IPS-18a (cell line): Measurements from ENCODE around the gene ELP1.
"Not testable (repeated sequence)": the region's sequence is repeated elsewhere in the genome, so short reads cannot be mapped to it uniquely, and the experiment has no call there.

Experiments used
- H3K27ac ChIP-seq: one replicate; pipeline ENCODE4 v1.5.1; 2013; ENCODE audit warnings: low read length
- H3K27me3 ChIP-seq: one replicate; pipeline ENCODE4 v1.6.1; 2013; ENCODE audit warnings: mild to moderate bottlenecking, low read length; ENCODE audit not compliant: control insufficient read depth, insufficient read depth
- H3K36me3 ChIP-seq: one replicate; pipeline ENCODE4 v1.6.1; 2013; ENCODE audit warnings: low read depth, low read length; ENCODE audit not compliant: control insufficient read depth
- H3K4me1 ChIP-seq: one replicate; pipeline ENCODE4 v1.6.1; 2013; ENCODE audit warnings: low read depth, low read length; ENCODE audit not compliant: control insufficient read depth
- H3K4me3 ChIP-seq: one replicate; pipeline ENCODE4 v1.5.1; 2013; ENCODE audit warnings: low read length
- H3K9ac ChIP-seq: one replicate; pipeline ENCODE4 v1.6.1; 2013; ENCODE audit warnings: mild to moderate bottlenecking, low read length, moderate library complexity
- H3K9me3 ChIP-seq: one replicate; pipeline ENCODE4 v1.6.1; 2013; ENCODE audit warnings: low read depth, low read length; ENCODE audit not compliant: control insufficient read depth

Gene ELP1

DNA sequence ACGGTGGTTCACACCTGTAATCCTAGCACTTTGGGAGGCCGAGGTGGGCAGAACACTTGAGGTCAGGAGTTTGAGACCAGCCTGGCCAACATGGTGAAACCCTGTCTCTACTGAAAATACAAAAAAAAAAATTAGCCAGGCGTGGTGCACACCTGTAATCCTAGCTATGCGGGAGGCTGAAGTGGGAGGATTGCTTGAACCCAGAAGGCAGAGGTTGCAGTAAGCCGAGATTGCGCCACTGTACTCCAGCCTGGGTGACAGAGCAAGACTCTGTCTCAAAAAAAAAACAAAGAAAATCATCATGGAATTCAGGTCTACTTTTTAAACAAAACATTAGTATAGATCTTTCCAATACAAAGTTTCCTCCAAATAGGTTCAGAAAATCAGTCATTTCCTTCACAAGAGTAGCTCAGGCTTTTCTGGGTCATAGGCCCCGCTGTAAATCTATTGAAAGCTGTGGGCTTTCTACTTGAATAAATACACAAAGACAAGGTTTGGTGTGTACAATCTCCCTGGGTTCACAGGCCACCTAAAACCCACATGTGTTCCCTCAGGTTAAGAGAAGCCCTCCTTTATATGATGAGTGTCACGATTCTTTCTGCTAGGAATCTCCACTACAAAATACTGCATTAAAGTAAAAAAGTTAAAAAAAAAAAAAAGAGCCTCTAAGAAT is 34.8 kb downstream of the ELP1 start:
- not testable (repeated sequence) for H3K9me3 ChIP-seq, H3K9ac ChIP-seq, H3K4me1 ChIP-seq, H3K27me3 ChIP-seq, H3K27ac ChIP-seq, H3K4me3 ChIP-seq
- H3K36me3 ChIP-seq, result peaks cover 92% of the 10 kb centered on the region

DNA sequence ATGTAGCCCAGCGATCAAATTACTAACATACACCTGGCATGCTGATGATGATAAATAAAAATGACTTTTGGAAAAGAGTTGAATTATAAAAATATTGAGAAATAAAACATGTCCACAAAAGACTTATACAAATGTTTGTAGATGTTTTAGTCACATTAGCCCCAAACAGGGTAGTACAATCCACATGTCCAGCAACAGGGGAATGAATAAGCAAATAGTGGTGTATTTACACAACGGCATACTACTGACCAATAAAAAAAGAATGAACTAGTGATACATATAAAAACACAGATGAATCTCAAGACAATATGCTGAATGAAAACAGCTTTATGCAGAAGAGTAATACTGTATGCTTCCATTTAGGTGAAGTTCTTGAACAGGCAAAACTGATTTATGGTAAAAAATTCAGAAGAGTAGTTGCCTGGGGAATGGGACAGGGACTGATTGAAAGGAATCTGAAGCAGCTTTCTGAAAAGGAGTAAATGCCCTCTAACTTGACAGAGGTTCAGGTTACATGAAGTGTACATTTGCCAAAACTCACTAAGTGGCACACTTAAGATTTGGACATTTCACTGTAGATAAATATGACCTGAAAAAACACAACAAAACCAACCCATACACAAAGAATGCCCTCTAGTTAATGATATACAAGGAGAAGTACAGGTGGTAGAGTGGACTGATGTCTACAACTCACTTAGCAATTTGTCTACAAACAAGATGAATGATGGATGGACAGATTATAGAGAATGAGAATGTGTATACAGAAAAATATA is 36.4 kb downstream of the ELP1 start:
- peaks cover 92% of the 10 kb centered on the region for H3K36me3 ChIP-seq

DNA sequence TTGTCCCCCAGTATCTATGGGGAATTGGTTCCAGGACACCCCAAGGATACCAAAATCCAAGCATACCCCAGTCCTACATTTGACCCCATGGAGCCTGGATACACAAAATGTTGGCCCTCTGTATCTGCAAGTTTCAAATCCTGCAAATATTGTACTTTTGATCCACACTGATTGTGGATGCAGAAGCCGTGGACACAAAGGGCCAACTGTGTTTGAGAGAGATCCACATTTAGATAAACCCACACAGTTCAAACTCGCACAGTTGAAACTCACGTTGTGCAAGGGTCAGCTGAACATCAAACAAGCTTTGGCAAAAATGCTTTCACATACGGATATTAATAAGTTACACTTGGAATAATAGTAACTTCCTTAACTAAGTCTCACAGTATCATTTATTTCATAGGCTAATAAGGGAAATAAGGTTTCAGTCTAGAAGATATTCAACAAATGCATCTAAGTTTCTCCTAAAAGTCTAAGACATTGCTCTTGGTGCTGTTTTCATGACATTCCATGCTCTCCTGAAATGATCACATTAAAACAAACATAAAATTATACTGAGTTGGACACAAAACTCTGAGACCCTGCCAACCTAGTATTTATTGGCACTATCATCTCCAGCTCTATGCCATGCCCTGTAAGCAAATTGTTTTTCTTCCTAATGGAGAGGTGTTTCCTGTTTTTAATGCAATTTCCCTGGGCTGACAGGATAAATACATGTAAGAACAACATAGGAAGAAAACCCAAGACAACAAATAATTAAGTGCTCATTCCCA is 39.5 kb downstream of the ELP1 start:
- H3K9me3 ChIP-seq, result no peaks in the 10 kb centered on the region
- peaks cover 88% of the 10 kb centered on the region for H3K36me3 ChIP-seq
- no peaks in the 10 kb centered on the region for H3K27me3 ChIP-seq
- no peak overlapping the region for H3K9ac ChIP-seq
- H3K27ac ChIP-seq, result no peak overlapping the region
- H3K4me3 ChIP-seq, result no peak overlapping the region
- no peaks in the 10 kb centered on the region for H3K4me1 ChIP-seq

More for the DNA sequence above, 36.4 kb downstream of the ELP1 start:
- no peak overlapping the region for H3K27ac ChIP-seq
- no peak overlapping the region for H3K9ac ChIP-seq
- no peaks in the 10 kb centered on the region for H3K4me1 ChIP-seq
- no peaks in the 10 kb centered on the region for H3K9me3 ChIP-seq
- H3K4me3 ChIP-seq, result no peak overlapping the region
- no peaks in the 10 kb centered on the region for H3K27me3 ChIP-seq

DNA sequence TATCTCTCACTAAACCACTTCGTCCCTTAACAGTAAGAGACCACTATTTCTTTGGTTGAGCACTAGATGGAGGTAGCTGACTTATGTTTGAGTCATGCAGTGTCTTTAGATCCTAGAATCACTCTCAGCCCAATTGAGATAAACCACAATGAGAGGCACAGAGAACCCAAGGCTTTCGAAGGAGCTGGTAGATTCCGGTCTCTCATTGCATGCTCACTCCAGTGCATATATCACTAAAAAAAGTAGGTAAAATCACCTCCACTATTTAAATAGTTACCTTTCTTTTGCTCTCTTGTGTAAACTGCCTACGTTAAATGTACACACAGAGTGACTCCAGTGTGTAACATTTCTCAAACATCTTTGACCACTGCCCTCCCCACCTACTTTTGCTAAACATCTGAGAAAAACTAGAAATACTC is 44.3 kb downstream of the ELP1 start:
- H3K36me3 ChIP-seq, result peaks cover 55% of the 10 kb centered on the region
- H3K4me3 ChIP-seq, result no peak overlapping the region
- H3K27me3 ChIP-seq, result no peaks in the 10 kb centered on the region
- no peaks in the 10 kb centered on the region for H3K9me3 ChIP-seq
- H3K9ac ChIP-seq, result no peak overlapping the region
- no peaks in the 10 kb centered on the region for H3K4me1 ChIP-seq
- H3K27ac ChIP-seq, result no peak overlapping the region

DNA sequence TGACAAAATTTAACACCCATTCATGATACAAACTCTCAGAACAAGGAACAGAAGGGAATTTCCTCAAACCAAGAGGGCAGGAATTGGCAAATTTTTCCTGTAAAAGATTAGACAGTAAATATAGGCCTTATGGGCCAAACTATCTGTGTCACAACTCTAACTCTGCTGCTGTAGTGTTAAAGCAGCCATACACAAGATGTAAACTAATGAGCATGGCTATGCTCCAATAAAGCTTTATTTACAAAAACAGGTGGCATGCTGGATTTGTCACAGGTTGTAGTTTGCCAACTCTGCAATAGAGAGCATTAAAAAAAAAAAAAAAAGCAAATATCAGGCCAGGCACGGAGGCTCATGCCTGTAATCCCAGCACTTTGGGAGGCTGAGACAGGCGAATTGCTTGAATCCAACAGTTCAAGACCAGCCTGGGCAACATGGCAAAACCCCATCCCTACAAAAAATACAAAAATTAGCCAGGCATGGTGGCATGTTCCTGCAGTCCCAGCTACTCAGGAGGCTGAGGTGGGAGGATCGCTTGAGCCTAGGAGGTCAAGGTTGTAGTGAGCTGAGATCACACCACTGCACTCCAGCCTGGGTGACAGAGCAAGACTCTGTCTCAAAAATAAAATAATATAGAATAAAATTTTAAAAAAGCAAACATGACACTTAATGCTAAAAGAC is 47.2 kb downstream of the ELP1 start:
- H3K36me3 ChIP-seq, result peaks cover 30% of the 10 kb centered on the region
- H3K9ac ChIP-seq, H3K4me3 ChIP-seq, H3K27ac ChIP-seq, H3K4me1 ChIP-seq, H3K27me3 ChIP-seq, H3K9me3 ChIP-seq: not testable (repeated sequence)

DNA sequence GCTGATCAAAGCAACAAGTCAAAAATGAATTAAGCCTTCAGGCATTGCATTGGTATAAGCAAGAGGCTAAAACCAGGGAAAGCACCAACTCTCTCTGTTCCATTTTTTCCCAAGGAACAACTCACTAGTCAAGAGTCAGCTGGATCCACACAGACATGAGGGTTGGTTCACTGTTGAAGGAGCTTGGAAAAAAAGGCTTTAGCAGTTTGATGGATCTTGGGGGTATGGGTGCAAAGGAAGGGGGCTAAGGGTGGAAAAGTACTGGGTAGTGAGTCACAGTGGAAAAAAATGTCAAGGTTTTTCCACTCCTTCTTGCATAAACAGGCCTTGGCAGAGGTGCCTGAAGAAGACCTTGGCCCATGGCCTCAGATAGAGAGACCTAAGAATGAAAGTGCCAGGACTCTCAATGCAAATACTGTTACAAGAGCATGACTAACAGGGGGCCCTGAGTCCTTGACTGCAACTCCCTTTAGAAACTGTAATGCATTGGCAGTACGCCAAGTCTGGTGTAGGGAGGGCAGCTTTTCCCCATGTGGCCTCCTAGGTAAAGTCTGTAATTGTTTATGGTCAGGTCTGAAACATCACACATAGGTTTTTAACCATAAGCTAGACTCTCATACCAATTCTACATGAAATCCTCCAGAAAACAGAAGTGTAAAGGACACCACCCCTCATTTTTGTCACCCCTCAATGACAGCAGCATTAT is 48.1 kb downstream of the ELP1 start:
- H3K27ac ChIP-seq, result no peak overlapping the region
- no peaks in the 10 kb centered on the region for H3K9me3 ChIP-seq
- no peaks in the 10 kb centered on the region for H3K27me3 ChIP-seq
- no peaks in the 10 kb centered on the region for H3K4me1 ChIP-seq
- no peak overlapping the region for H3K9ac ChIP-seq
- peaks cover 28% of the 10 kb centered on the region for H3K36me3 ChIP-seq
- no peak overlapping the region for H3K4me3 ChIP-seq

DNA sequence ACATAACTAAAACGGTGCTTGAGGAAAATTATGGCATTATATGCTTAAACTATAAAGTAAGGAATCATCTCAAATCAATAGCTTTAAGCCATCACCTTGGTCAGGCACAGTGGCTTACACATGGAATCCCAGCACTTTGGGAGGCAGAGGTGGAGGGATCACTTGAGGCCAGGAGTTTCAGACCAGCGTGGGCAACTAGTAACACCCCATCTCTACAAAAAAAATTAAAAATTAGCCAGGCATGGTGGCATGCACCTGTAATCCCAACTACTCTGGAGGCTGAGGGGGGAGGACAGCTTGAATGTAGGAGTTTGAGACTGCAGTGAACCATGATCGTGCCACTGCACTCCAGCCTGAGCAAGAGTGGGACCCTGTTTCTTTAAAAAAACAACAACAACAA is 49.2 kb downstream of the ELP1 start:
- H3K4me1 ChIP-seq, result no peaks in the 10 kb centered on the region
- no peak overlapping the region for H3K4me3 ChIP-seq
- H3K36me3 ChIP-seq, result peaks cover 31% of the 10 kb centered on the region
- no peaks in the 10 kb centered on the region for H3K27me3 ChIP-seq
- H3K9me3 ChIP-seq, result no peaks in the 10 kb centered on the region
- no peak overlapping the region for H3K9ac ChIP-seq
- H3K27ac ChIP-seq, result no peak overlapping the region

DNA sequence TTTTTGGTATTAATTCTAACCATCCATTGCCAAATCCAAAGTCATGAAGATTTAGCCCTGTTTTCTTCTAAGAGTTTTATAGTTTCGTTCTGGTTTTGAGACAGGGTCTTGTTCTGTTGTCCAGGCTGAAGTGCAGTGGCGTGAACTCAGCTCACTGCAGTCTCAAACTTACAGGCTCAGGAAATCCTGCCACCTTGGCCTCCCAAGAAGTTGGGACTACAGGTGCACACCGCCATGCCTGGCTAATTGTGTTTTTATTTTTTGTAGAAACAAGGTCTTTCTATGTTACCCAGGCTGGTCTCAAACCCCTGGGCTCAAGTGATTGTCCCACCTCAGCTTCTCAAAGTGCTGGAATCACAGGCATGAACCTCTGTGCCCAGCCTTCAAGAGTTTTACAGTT is 50.8 kb downstream of the ELP1 start:
- peaks cover 34% of the 10 kb centered on the region for H3K36me3 ChIP-seq

DNA sequence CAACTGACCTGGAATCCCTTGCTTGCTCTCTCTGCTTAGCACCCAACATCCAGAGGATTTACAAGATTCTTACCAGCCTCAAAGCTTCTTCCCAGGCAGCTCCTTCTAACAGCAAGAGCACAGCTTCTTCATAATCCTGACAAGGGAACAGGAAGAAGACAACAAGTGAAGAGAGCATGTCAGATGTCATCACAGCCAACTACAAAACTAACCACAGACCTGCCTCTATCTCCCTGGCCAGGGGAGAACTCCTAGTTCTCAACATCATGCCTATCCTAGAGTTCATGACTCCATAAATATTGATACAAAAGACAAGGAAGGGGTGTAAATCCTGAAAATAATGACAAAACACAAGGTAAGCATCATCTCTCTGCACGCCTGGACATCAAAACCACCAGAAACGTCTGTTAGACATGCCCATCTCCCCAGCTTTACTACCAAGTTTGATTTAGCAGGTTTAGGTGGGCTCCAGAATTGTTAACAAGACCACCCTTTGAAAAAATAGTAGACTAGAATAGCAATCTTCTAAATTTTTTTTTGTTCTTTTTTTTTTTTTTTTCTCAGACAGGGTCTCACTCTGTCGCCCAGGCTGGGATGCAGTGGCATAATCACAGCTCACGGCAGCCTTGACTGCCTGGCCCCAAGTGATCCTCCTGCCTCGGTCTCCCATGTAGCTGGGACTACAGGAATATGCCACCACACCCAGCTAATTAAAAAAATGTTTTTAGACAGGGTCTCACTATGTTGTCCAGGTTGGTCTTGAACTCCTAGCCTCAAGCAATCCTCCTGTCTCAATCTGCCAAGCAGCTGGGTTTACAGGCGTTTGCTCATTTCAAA is 51.7 kb downstream of the ELP1 start:
- Histone ChIP-seq H3K4me1 (no peaks in the 10 kb centered on the region), H3K27me3 (no peaks in the 10 kb centered on the region), H3K27ac (no peak overlapping the region), H3K9ac (no peak overlapping the region), H3K36me3 (peaks cover 39% of the 10 kb centered on the region), H3K4me3 (no peak overlapping the region), H3K9me3 (no peaks in the 10 kb centered on the region)

More for the DNA sequence above, 50.8 kb downstream of the ELP1 start:
- H3K27me3 ChIP-seq, result no peaks in the 10 kb centered on the region
- no peaks in the 10 kb centered on the region for H3K9me3 ChIP-seq
- H3K4me3 ChIP-seq, result no peak overlapping the region
- no peak overlapping the region for H3K27ac ChIP-seq
- H3K4me1 ChIP-seq, result no peaks in the 10 kb centered on the region
- no peak overlapping the region for H3K9ac ChIP-seq

DNA sequence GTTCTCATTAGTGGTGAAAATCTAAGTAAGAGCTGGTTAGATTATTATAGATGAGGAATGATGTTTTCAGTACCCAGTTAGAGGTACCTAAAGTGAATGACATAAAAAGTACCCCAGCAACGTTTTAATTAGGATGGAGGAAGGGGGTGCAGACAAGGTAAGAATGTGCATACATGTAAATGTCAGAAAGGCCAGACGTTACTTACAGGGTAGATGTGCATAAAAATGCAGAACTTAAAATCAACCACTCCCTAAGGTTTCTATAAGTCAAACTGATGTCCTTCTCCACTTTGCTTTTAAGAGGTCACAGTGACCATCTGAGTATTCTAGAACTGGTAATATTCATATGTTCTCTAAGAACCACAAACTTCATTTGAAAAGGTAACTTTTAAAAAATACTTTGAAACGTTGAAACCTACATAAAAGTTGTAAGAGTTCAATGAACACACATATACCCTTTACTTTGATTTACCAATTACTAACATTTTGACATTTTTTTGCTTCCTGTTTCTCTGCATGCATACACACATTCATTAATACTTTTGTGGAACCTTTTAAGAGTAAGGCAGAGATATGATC is 53.1 kb downstream of the ELP1 start:
- Histone ChIP-seq H3K9me3 (no peaks in the 10 kb centered on the region), H3K27me3 (no peaks in the 10 kb centered on the region), H3K27ac (no peak overlapping the region), H3K4me3 (no peak overlapping the region), H3K9ac (no peak overlapping the region), H3K36me3 (peaks cover 39% of the 10 kb centered on the region), H3K4me1 (no peaks in the 10 kb centered on the region)
